WTC11 (cell line): ENCODE measurements around the gene EFNA5. TPM values are rescaled to one million over a fixed set of nuclear protein-coding genes. Genes with fewer than 3 reads are reported as not detected.

Experiments
- ATAC-seq: fragments of 200-7000 bp; cut with Tn5 transposase; 2 replicates; pipeline ENCODE4 v1.10.0; 2021; ENCODE audit warnings: mild to moderate bottlenecking, moderate library complexity
- CTCF ChIA-PET: fragments of 300-600 bp; sonication (Branson Sonifier 250); formaldehyde crosslinking; loops from one replicate; lab custom pipeline; 2021; ENCODE audit warnings: antibody characterized with exemption; lab: Charles Lee
- POLR2A ChIA-PET: fragments of 350-600 bp; sonication (Branson Sonifier 250); formaldehyde crosslinking; loops from one replicate; lab custom pipeline; 2021; ENCODE audit warnings: antibody characterized with exemption; lab: Charles Lee
- DNase-seq: peaks from one replicate; pipeline ENCODE4 v3.0.0; 2021; ENCODE audit warnings: low spot score
- H3K27ac Mint-ChIP-seq: 2 replicates; pipeline ENCODE4 v1.8.0; 2021; ENCODE audit warnings: mixed read lengths
- H3K27me3 Mint-ChIP-seq: 2 replicates; pipeline ENCODE4 v1.8.0; 2021; ENCODE audit warnings: low read depth, mild to moderate bottlenecking, moderate library complexity, mixed read lengths
- H3K36me3 Mint-ChIP-seq: 2 replicates; pipeline ENCODE4 v1.8.0; 2021; ENCODE audit warnings: mixed read lengths
- H3K4me1 Mint-ChIP-seq: 2 replicates; pipeline ENCODE4 v1.8.0; 2022; ENCODE audit warnings: mixed read lengths
- H3K4me3 Mint-ChIP-seq: 2 replicates; pipeline ENCODE4 v1.8.0; 2021; ENCODE audit warnings: mild to moderate bottlenecking, moderate library complexity, mixed read lengths
- H3K9me3 Mint-ChIP-seq: 2 replicates; pipeline ENCODE4 v1.8.0; 2021; ENCODE audit warnings: mixed read lengths
- CREB1 ChIP-seq: sonication (generic); formaldehyde crosslinking; IDR thresholded peaks from 2 replicates; pipeline ENCODE4 v1.8.0; 2023; ENCODE audit warnings: mild to moderate bottlenecking, missing genetic modification reagents
- FOXK1 ChIP-seq: sonication (generic); formaldehyde crosslinking; IDR thresholded peaks from 2 replicates; pipeline ENCODE4 v1.8.0; 2022; ENCODE audit warnings: mild to moderate bottlenecking, moderate library complexity, missing genetic modification reagents
- GABPB1 ChIP-seq: sonication (generic); formaldehyde crosslinking; IDR thresholded peaks from 2 replicates; pipeline ENCODE4 v1.8.1; 2023; ENCODE audit warnings: mild to moderate bottlenecking, missing genetic modification reagents
- JAZF1 ChIP-seq: fragments of 250-450 bp; sonication (Bioruptor Pico); IDR thresholded peaks from 2 replicates; pipeline ENCODE4 v1.9.0; 2021; ENCODE audit warnings: moderate library complexity, mild to moderate bottlenecking, inconsistent platforms
- MXD4 ChIP-seq: fragments of 250-450 bp; sonication (Bioruptor Pico); IDR thresholded peaks from 2 replicates; pipeline ENCODE4 v1.8.0; 2021; ENCODE audit warnings: mild to moderate bottlenecking, moderate library complexity, borderline replicate concordance
- RELA ChIP-seq: sonication (generic); formaldehyde crosslinking; IDR thresholded peaks from 2 replicates; pipeline ENCODE4 v1.8.1; 2022; ENCODE audit warnings: missing genetic modification reagents, mild to moderate bottlenecking, borderline replicate concordance
- SMAD3 ChIP-seq: sonication (generic); formaldehyde crosslinking; IDR thresholded peaks from 2 replicates; pipeline ENCODE4 v1.8.0; 2022; ENCODE audit warnings: missing genetic modification reagents, mild to moderate bottlenecking, borderline replicate concordance
- SOX15 ChIP-seq: fragments of 250-450 bp; sonication (Bioruptor Pico); IDR thresholded peaks from 2 replicates; pipeline ENCODE4 v1.9.0; 2021; ENCODE audit warnings: mild to moderate bottlenecking
- TCF7 ChIP-seq: sonication (generic); formaldehyde crosslinking; IDR thresholded peaks from 2 replicates; pipeline ENCODE4 v1.8.0; 2022; ENCODE audit warnings: mild to moderate bottlenecking, low read depth, missing genetic modification reagents, moderate library complexity
- ZNF121 ChIP-seq: sonication (generic); formaldehyde crosslinking; IDR thresholded peaks from 2 replicates; pipeline ENCODE4 v1.8.0; 2023; ENCODE audit warnings: missing genetic modification reagents
- total RNA-seq: library from RNA; stranded (reverse); gene quantifications from 3 replicates; pipeline ENCODE4 v1.2.3, GENCODE V29; 2021
- TF ChIP-seq, protein P1 (sequence below): sonication (generic); formaldehyde crosslinking; conservative IDR thresholded peaks from 2 replicates; pipeline ENCODE4 v1.8.1; 2022; ENCODE audit warnings: mild to moderate bottlenecking, missing genetic modification reagents
- TF ChIP-seq, protein P2 (sequence below): sonication (generic); formaldehyde crosslinking; IDR thresholded peaks from 2 replicates; pipeline ENCODE4 v1.8.0; 2022; ENCODE audit warnings: mild to moderate bottlenecking, missing genetic modification reagents
- TF ChIP-seq, protein P3 (sequence below): sonication (generic); formaldehyde crosslinking; IDR thresholded peaks from 2 replicates; pipeline ENCODE4 v1.8.0; 2023; ENCODE audit warnings: mild to moderate bottlenecking, missing genetic modification reagents
- TF ChIP-seq, protein P4 (sequence below): sonication (generic); formaldehyde crosslinking; IDR thresholded peaks from 2 replicates; pipeline ENCODE4 v1.8.0; 2022; ENCODE audit warnings: missing genetic modification reagents
- TF ChIP-seq, protein P5 (sequence below): sonication (generic); formaldehyde crosslinking; IDR thresholded peaks from 2 replicates; pipeline ENCODE4 v1.8.1; 2022; ENCODE audit warnings: missing genetic modification reagents, borderline replicate concordance
- TF ChIP-seq, protein P6 (sequence below): sonication (generic); formaldehyde crosslinking; IDR thresholded peaks from 2 replicates; pipeline ENCODE4 v1.8.1; 2022; ENCODE audit warnings: mild to moderate bottlenecking, missing genetic modification reagents, moderate library complexity, borderline replicate concordance

The EFNA5 gene
- total RNA-seq, 1 experiment from 2014 or later, result 17.4 TPM

DNA sequence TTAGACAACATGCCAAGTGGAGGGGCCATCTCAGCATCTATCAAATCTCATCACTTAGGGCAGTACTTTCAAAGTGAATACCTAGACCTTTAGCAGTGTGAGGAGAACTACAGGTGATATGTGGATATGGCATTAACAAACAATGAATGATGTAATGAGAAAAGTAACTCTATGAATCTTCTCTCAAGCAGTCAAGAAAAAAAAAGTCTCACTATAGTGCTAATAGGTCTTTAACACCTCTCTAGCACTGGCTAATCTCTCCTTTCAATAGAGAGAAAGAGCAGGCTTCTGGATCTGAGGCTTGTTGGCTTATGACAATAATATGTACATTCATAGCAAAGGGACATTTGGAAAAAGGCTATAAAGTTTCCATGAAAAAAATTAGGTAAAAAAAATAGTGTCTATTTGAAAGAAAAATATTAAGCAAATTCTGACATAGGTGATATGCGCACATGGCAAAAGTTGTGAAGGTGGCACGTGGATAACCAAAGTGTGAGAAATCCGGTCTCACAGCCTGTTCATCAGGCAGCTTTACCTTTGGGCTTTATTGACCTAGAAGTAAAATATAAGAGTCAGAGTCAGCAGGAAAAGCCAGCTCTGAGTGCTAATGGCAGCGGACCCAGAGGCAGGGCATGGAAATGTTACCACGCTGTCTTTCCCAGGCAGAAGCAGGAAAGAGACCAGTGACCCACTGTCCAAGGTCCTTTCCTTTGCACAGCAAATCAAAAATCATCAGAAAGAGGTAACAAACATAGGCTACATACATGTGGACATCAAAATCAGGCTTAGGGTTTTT is 203.4 kb downstream of the EFNA5 start:
- no peaks in the 10 kb centered on the region for H3K9me3 Mint-ChIP-seq
- TF ChIP-seq CREB1 (CRISPR knock-in tag) (no peak), MXD4 (CRISPR knock-in tag) (no peak), SMAD3 (CRISPR knock-in tag) (no peak), JAZF1 (no peak), RELA (no peak), ZNF121 (CRISPR knock-in tag) (no peak), GABPB1 (CRISPR knock-in tag) (no peak), FOXK1 (no peak), TCF7 (no peak), SOX15 (CRISPR knock-in tag) (no peak)
- TF ChIP-seq, protein P1, sequence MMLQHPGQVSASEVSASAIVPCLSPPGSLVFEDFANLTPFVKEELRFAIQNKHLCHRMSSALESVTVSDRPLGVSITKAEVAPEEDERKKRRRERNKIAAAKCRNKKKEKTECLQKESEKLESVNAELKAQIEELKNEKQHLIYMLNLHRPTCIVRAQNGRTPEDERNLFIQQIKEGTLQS (CRISPR knock-in tag), result no peak
- TF ChIP-seq, protein P2, sequence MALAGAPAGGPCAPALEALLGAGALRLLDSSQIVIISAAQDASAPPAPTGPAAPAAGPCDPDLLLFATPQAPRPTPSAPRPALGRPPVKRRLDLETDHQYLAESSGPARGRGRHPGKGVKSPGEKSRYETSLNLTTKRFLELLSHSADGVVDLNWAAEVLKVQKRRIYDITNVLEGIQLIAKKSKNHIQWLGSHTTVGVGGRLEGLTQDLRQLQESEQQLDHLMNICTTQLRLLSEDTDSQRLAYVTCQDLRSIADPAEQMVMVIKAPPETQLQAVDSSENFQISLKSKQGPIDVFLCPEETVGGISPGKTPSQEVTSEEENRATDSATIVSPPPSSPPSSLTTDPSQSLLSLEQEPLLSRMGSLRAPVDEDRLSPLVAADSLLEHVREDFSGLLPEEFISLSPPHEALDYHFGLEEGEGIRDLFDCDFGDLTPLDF, result no peak
- TF ChIP-seq, protein P3, sequence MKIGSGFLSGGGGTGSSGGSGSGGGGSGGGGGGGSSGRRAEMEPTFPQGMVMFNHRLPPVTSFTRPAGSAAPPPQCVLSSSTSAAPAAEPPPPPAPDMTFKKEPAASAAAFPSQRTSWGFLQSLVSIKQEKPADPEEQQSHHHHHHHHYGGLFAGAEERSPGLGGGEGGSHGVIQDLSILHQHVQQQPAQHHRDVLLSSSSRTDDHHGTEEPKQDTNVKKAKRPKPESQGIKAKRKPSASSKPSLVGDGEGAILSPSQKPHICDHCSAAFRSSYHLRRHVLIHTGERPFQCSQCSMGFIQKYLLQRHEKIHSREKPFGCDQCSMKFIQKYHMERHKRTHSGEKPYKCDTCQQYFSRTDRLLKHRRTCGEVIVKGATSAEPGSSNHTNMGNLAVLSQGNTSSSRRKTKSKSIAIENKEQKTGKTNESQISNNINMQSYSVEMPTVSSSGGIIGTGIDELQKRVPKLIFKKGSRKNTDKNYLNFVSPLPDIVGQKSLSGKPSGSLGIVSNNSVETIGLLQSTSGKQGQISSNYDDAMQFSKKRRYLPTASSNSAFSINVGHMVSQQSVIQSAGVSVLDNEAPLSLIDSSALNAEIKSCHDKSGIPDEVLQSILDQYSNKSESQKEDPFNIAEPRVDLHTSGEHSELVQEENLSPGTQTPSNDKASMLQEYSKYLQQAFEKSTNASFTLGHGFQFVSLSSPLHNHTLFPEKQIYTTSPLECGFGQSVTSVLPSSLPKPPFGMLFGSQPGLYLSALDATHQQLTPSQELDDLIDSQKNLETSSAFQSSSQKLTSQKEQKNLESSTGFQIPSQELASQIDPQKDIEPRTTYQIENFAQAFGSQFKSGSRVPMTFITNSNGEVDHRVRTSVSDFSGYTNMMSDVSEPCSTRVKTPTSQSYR, result no peak
- TF ChIP-seq, protein P4, sequence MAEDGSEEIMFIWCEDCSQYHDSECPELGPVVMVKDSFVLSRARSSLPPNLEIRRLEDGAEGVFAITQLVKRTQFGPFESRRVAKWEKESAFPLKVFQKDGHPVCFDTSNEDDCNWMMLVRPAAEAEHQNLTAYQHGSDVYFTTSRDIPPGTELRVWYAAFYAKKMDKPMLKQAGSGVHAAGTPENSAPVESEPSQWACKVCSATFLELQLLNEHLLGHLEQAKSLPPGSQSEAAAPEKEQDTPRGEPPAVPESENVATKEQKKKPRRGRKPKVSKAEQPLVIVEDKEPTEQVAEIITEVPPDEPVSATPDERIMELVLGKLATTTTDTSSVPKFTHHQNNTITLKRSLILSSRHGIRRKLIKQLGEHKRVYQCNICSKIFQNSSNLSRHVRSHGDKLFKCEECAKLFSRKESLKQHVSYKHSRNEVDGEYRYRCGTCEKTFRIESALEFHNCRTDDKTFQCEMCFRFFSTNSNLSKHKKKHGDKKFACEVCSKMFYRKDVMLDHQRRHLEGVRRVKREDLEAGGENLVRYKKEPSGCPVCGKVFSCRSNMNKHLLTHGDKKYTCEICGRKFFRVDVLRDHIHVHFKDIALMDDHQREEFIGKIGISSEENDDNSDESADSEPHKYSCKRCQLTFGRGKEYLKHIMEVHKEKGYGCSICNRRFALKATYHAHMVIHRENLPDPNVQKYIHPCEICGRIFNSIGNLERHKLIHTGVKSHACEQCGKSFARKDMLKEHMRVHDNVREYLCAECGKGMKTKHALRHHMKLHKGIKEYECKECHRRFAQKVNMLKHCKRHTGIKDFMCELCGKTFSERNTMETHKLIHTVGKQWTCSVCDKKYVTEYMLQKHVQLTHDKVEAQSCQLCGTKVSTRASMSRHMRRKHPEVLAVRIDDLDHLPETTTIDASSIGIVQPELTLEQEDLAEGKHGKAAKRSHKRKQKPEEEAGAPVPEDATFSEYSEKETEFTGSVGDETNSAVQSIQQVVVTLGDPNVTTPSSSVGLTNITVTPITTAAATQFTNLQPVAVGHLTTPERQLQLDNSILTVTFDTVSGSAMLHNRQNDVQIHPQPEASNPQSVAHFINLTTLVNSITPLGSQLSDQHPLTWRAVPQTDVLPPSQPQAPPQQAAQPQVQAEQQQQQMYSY, result no peak
- TF ChIP-seq, protein P5, sequence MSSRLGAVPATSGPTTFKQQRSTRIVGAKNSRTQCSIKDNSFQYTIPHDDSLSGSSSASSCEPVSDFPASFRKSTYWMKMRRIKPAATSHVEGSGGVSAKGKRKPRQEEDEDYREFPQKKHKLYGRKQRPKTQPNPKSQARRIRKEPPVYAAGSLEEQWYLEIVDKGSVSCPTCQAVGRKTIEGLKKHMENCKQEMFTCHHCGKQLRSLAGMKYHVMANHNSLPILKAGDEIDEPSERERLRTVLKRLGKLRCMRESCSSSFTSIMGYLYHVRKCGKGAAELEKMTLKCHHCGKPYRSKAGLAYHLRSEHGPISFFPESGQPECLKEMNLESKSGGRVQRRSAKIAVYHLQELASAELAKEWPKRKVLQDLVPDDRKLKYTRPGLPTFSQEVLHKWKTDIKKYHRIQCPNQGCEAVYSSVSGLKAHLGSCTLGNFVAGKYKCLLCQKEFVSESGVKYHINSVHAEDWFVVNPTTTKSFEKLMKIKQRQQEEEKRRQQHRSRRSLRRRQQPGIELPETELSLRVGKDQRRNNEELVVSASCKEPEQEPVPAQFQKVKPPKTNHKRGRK (CRISPR knock-in tag), result no peak
- TF ChIP-seq, protein P6, sequence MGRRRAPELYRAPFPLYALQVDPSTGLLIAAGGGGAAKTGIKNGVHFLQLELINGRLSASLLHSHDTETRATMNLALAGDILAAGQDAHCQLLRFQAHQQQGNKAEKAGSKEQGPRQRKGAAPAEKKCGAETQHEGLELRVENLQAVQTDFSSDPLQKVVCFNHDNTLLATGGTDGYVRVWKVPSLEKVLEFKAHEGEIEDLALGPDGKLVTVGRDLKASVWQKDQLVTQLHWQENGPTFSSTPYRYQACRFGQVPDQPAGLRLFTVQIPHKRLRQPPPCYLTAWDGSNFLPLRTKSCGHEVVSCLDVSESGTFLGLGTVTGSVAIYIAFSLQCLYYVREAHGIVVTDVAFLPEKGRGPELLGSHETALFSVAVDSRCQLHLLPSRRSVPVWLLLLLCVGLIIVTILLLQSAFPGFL (CRISPR knock-in tag), result no peak
- POLR2A ChIA-PET, result no interaction called here
- H3K27ac Mint-ChIP-seq, result peak overlapping the region; percentile 43; the same call in 1 of the 2 replicates
- peaks cover 86% of the 10 kb centered on the region for H3K4me1 Mint-ChIP-seq
- ATAC-seq (no peak), DNase-seq (no peak)
- no peaks in the 10 kb centered on the region for H3K36me3 Mint-ChIP-seq
- H3K27me3 Mint-ChIP-seq, result no peaks in the 10 kb centered on the region
- H3K4me3 Mint-ChIP-seq, result no peak overlapping the region
- CTCF ChIA-PET, result no interaction called here
